ENCODE data around the gene UNC50. TPM values are rescaled to one million over a fixed set of nuclear protein-coding genes. Genes with fewer than 3 reads are reported as not detected.
A peak's percentile ranks its signal among the peaks of the same experiment; 100 is the strongest.

UNC50 gene
- total RNA-seq, 1 donor from 2014 or later, result 49.4 TPM

DNA sequence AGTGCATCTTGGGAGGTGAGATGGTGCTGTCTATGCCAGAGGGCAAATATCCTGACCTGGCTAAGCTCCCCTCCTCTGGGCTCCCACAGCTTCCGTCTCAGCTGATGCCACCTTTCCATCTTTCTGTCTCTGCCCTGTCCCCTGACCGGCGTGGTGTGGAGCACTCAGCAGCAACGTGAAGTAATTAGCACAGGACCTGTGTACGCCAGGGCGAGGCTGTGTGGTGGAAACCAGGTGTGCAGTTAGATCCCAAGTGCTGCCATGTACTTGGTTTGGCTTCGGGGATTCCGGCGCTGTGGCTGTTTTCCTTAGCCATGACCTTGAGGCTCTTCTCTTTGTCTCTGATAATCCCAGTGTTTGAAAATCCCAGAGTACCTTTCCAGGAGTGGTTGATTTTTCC is 36.6 kb upstream of the UNC50 start:
- Mint-ChIP-seq H3K27ac (no peak overlapping the region), H3K4me1 (ENCODE audit: unreplicated experiment) (no peaks in the 10 kb centered on the region), H3K36me3 (peaks cover 3% of the 10 kb centered on the region), H3K4me3 (no peak overlapping the region), H3K9me3 (no peaks in the 10 kb centered on the region), H3K27me3 (no peaks in the 10 kb centered on the region)
- no peak for DNase-seq (ENCODE audit: extremely low spot score, unreplicated experiment)
- TF ChIP-seq, protein P1, sequence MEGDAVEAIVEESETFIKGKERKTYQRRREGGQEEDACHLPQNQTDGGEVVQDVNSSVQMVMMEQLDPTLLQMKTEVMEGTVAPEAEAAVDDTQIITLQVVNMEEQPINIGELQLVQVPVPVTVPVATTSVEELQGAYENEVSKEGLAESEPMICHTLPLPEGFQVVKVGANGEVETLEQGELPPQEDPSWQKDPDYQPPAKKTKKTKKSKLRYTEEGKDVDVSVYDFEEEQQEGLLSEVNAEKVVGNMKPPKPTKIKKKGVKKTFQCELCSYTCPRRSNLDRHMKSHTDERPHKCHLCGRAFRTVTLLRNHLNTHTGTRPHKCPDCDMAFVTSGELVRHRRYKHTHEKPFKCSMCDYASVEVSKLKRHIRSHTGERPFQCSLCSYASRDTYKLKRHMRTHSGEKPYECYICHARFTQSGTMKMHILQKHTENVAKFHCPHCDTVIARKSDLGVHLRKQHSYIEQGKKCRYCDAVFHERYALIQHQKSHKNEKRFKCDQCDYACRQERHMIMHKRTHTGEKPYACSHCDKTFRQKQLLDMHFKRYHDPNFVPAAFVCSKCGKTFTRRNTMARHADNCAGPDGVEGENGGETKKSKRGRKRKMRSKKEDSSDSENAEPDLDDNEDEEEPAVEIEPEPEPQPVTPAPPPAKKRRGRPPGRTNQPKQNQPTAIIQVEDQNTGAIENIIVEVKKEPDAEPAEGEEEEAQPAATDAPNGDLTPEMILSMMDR (conservative IDR thresholded peaks at IDR 0.05), result no peak

DNA sequence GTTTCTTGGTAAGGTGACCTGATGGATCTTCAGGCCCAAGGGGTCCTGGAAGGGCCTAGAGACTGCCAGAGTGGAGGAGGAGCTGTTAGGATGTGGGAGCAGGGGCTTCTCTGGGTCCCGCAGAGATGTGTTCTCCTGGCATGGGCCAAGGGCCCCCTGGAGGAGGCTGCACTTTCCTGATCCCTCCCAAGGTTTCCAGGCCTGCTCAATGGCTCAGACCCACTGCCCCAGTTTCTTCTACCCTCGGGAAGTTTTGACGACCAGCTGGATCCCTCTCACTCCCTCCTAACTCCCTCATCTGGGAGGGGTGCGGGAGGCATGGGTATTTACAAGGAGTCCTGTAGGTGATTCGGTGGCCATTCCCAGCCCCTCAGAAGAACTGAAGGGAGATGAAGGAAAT is 36.2 kb upstream of the UNC50 start:
- Mint-ChIP-seq H3K9me3 (no peaks in the 10 kb centered on the region), H3K4me3 (no peak overlapping the region), H3K36me3 (no peaks in the 10 kb centered on the region), H3K4me1 (ENCODE audit: unreplicated experiment) (no peaks in the 10 kb centered on the region), H3K27me3 (no peaks in the 10 kb centered on the region), H3K27ac (no peak overlapping the region)
- no peak for DNase-seq (ENCODE audit: extremely low spot score, unreplicated experiment)
- TF ChIP-seq, protein P1 (conservative IDR thresholded peaks at IDR 0.05), result no peak

DNA sequence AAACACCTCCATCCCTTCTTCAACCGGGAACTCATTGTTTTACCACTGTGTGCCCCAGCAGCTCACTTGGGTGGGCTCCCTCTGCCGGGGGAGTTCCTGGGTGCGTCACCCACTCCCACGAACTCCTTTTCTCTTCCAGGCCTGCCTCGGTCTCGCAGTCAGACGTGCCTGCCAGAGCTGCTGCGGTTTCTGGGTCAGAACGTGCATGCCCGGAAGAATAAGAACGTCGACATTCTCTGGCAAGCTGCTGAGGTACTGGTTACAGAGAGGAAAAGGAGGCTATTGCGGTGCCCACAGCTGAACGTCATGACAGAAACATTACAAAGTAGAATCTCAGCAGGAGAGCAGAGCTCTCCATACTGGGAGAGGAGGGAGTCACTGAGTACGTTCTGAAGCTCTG is 35.7 kb upstream of the UNC50 start:
- Mint-ChIP-seq H3K36me3 (no peaks in the 10 kb centered on the region), H3K9me3 (no peaks in the 10 kb centered on the region), H3K27me3 (no peaks in the 10 kb centered on the region), H3K4me3 (no peak overlapping the region), H3K27ac (no peak overlapping the region), H3K4me1 (ENCODE audit: unreplicated experiment) (no peaks in the 10 kb centered on the region)
- no peak for DNase-seq (ENCODE audit: extremely low spot score, unreplicated experiment)
- TF ChIP-seq, protein P1 (conservative IDR thresholded peaks at IDR 0.05), result no peak

DNA sequence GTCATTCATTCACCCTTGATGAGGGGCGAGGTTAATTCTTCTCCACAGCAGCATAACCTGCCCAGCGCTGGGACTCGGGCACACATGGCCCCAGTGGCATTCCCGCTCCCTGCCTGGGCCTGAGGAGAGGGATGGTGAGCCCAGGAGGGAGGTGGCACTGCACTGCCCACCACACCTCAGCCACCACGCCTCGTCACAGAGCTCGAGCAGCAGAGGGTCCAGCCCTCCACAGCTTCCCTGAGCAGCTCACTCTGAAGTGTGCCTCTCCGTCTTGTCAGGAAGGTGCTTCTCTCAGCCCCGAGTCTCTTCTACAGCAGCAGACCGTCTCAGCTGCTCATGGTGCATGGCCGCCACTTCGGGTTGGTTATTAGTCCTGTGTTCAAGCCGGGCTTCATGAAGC is 35.0 kb upstream of the UNC50 start:
- Mint-ChIP-seq H3K27me3 (no peaks in the 10 kb centered on the region), H3K9me3 (no peaks in the 10 kb centered on the region), H3K4me3 (no peak overlapping the region), H3K4me1 (ENCODE audit: unreplicated experiment) (no peaks in the 10 kb centered on the region), H3K36me3 (no peaks in the 10 kb centered on the region), H3K27ac (no peak overlapping the region)
- no peak for DNase-seq (ENCODE audit: extremely low spot score, unreplicated experiment)
- TF ChIP-seq, protein P1 (conservative IDR thresholded peaks at IDR 0.05), result no peak

DNA sequence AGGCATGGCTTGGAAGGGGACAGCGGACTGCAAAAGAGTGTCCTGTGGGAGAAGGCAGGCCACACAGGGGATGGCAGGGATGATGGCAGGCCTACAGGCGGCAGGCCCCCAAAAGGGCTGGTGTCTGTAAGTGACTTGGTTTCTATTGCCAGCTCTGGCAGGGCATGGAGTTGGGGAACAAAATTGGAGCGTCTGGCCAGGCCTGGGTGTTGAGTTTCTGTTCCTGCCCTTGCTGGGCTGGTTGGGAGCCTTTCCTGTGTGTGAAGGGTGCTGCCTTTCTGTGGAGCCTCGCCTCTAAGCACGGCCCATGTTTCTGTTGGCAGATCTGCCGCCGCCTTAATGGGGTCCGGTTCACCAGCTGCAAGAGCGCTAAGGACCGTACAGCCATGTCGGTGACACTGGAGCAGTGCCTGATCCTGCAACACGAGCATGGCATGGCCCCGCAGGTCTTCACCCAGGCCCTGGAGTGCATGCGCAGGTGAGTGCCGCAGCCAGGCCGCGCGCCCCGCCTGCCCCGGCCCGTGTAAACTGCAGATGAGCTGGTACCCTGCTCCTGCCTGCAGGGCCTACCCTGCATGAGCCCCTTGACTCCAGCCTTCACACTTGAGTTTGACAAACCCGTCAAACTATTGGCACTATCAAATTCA is 31.6 kb upstream of the UNC50 start:
- TF ChIP-seq, protein P1 (conservative IDR thresholded peaks at IDR 0.05), result no peak

DNA sequence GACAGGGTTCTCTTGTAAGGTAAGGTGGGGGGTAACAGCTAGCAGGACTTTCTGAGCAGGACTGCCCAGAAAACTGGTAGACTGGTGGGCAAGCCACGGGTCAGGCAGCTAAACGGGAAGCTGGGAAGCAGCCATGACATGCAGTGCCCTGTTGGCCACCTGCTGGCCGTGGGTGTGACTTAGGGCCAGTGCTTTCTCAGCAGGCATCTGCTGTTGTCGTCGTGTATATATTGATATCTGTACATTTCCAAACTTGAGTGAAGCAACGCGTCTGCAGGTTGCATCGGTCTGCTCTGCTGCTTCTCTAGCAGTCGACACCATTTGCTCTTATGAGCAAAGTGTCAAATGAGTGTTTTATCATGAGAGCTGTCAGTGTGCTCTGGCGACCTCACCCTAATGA is 31.1 kb upstream of the UNC50 start:
- no peaks in the 10 kb centered on the region for H3K27me3 Mint-ChIP-seq
- TF ChIP-seq, protein P1 (conservative IDR thresholded peaks at IDR 0.05), result peak; percentile 40
- peaks cover 5% of the 10 kb centered on the region for H3K36me3 Mint-ChIP-seq
- no peak overlapping the region for H3K27ac Mint-ChIP-seq
- H3K9me3 Mint-ChIP-seq, result no peaks in the 10 kb centered on the region
- no peak overlapping the region for H3K4me3 Mint-ChIP-seq
- DNase-seq (ENCODE audit: extremely low spot score, unreplicated experiment), result no peak
- H3K4me1 Mint-ChIP-seq (ENCODE audit: unreplicated experiment), result no peaks in the 10 kb centered on the region

More for the DNA sequence above, 31.6 kb upstream of the UNC50 start:
- Mint-ChIP-seq H3K4me3 (no peak overlapping the region), H3K9me3 (no peaks in the 10 kb centered on the region), H3K36me3 (no peaks in the 10 kb centered on the region), H3K4me1 (ENCODE audit: unreplicated experiment) (no peaks in the 10 kb centered on the region), H3K27me3 (no peaks in the 10 kb centered on the region), H3K27ac (no peak overlapping the region)
- no peak for DNase-seq (ENCODE audit: extremely low spot score, unreplicated experiment)
